ENCODE measurements around the gene PPP4R2.

Gene PPP4R2, protein sequence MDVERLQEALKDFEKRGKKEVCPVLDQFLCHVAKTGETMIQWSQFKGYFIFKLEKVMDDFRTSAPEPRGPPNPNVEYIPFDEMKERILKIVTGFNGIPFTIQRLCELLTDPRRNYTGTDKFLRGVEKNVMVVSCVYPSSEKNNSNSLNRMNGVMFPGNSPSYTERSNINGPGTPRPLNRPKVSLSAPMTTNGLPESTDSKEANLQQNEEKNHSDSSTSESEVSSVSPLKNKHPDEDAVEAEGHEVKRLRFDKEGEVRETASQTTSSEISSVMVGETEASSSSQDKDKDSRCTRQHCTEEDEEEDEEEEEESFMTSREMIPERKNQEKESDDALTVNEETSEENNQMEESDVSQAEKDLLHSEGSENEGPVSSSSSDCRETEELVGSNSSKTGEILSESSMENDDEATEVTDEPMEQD
- total RNA-seq = 119 to 141 reads per million in 2 donors

DNA sequence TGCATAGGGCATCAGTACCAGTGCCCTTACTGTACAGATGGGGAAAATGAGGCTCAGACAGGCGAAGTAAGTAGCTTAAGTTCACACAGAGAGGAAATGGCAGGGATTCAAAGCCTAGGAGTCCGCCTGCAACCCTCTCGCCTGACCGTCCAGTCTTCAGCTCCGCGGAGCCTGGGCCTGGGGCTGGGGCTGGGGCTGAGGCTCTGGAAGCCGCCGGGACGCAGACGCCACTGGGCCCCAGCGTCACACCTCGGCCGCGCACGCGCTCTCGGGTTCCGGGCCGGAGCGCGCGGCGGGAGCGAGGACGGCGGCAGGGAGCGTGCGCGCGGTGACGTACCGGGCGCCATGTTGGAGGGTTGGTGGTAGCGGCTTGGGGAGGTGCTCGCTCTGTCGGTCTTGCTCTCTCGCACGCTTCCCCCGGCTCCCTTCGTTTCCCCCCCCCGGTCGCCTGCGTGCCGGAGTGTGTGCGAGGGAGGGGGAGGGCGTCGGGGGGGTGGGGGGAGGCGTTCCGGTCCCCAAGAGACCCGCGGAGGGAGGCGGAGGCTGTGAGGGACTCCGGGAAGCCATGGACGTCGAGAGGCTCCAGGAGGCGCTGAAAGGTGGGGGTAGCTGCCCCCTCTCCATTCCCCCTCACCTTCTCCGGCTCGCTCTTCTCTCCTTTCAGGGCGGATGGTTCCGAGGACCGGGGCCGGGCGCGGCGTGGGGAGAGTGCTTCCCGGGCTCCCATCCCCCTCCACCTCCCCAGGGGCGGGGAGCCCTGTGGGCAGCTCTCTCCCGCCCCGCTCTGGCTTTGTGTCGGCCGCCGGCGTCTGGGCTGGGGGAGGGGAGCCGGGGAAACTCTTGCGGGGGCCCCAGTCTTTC lies at the start of gene PPP4R2:
Gene PPP4R2 (plus strand): TSS at position 339 of the 861 bp plus-strand sequence. CDS start 227 bp downstream, at position 566.
- DNase-seq = peak; percentile 82 to 97 (median 89)

DNA sequence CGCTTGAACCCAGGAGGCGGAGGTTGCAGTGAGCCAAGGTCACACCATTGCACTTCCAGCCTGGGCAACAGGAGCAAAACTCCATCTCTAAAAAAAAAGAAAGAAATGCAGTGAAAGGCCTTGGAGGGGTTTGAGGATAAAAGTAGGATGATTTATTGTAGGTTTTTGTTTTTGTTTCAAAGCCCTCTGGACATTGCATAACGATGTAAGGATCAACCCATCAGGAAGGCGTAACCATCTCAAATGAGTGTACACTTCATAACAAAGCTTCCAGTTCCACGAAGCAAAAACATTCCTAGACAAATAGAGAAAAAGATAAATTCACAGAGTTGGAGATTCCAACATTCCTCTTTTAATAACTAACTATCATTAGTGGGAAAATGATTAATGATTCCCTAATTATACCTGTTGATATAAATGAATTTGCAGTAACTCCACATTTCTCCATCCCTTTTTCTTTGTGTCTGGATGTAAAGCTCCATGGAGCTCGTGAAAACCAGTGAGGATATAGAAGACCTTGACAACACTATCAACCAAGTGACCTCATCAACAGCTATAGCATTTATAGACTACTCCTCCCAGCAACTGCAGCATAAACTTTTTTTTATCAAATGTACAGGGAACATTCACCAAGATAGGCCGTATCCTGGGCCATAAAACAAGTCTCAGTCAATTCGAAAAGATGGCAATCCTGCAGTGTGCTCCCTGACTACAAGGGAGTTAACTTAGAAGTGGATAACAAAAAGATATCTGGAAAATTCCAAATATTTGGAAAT lies 48.7 kb upstream of the PPP4R2 start:
- DNase-seq = no peak

GRCh38 chr3:72949016-72949415 lies 47.6 kb upstream of the PPP4R2 start:
- no peak for DNase-seq

DNA sequence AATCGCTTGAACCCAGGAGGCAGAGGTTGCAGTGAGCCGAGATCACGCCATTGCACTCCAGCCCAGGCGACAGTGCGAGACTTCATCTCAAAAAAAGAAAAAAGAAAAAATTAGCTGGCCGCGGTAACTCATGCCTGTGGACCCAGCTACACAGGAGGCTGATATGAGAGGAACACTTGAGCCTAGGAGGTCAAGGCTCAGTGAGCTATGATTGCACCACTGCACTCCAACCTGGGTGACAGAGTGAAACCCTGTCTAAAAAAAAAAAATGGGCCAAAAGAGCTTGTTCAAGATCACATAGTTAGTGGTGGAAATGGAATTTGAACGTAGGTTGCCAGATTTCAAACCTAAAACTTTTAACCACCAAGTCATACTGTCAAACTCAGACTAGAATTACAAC lies 46.2 kb upstream of the PPP4R2 start:
- no peak for DNase-seq

- DNase-seq = no peak
These were observed 45.8 kb upstream of the PPP4R2 start for GRCh38 chr3:72950801-72951200.

DNA sequence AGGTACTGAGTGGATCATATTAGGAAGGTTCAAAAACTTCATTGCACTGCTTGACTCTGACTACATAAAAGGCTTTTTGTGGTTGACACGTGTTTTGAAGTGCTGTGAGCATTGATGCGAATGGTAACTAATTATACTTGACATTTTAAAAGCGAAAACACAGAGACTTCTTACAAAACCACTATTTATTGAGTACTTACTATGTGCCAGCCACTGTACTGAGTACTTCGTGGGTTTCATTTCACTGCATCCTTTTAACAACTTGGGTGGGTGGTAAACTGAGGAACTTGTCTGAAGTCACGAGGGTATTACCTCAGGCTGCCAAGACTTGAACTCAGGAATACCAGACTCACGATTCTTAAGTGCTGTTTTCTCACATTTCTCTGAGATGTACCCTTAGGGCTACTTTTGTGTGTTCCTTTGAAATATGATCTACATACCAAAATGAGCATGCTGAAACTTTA lies 45.3 kb upstream of the PPP4R2 start:
- DNase-seq = peak in 1 of 5 experiments; percentile 47

- DNase-seq = no peak
These were observed 43.2 kb upstream of the PPP4R2 start for GRCh38 chr3:72953325-72953956.

- no peak for DNase-seq
These were observed 39.3 kb upstream of the PPP4R2 start for GRCh38 chr3:72957297-72957696.

- no peak for DNase-seq
These were observed 37.3 kb upstream of the PPP4R2 start for GRCh38 chr3:72959336-72959735.

- DNase-seq = peak in 2 of 5 experiments; percentile 13 to 48
These were observed 35.6 kb upstream of the PPP4R2 start for GRCh38 chr3:72960812-72961518.

DNA sequence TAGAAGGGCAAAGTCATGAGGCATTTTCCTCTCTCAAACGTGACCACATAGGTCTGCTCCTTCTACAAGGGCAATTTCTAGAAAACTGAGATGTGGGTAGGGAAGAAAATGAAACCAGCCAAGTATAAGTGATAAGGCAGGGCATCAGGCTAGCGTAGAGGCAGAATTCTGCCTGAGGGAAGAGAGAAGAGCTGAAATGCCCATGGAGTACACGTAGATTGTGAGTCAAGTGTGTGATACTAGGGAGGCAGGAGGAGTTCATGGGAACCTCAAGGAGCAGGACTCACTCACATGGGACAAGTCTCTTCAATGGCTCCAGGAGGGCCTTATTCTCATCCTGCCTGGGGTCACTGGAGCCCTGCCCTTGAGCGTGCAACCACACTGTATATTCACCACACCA lies 34.9 kb upstream of the PPP4R2 start:
- peak in 1 of 5 experiments; percentile 30 for DNase-seq

DNA sequence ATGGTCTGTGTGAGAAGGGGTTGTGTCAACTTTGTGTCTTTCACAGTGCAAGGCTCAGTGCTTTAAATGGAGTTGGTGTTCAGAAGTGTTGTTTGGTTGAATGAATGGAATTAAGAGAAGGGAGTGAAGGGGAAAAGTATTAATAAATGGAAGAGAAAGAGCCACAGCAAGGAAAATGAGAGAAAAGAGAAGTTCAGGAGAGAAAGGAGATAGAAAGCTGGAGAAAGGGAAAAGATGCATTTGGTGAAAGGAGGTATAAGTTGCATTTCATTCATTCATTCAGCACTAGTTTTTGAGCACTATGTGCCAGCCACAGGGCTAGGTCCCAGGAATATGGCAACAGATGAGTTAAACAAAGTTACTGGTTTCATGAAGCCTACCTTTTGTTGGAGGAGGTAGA lies 34.3 kb upstream of the PPP4R2 start:
- no peak for DNase-seq

DNA sequence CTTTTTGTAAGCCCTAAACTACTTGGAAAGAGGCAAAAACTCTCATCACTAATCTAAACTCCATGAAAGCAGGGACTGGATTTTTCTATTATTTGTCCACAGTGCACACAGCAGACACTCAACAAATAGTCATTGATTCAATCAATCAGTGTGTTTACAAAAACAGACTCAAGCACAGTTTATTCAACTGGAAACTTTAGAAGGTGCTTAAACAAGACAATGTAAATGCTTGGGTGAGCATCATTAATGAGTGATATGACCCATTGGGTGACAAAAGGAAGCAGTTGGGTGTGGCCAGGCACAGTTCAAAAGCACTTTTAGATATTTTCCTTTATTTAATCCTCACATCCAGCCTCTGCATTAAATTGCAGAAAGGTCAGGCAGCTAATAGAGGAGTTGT lies 32.0 kb upstream of the PPP4R2 start:
- no peak for DNase-seq

GRCh38 chr3:72968266-72968664 lies 28.3 kb upstream of the PPP4R2 start:
- DNase-seq = no peak

GRCh38 chr3:72969766-72970165 lies 26.8 kb upstream of the PPP4R2 start:
- DNase-seq = no peak

- no peak for DNase-seq
These were observed 25.7 kb upstream of the PPP4R2 start for GRCh38 chr3:72970942-72971341.

- no peak for DNase-seq
These were observed 23.9 kb upstream of the PPP4R2 start for GRCh38 chr3:72972706-72973030.

DNA sequence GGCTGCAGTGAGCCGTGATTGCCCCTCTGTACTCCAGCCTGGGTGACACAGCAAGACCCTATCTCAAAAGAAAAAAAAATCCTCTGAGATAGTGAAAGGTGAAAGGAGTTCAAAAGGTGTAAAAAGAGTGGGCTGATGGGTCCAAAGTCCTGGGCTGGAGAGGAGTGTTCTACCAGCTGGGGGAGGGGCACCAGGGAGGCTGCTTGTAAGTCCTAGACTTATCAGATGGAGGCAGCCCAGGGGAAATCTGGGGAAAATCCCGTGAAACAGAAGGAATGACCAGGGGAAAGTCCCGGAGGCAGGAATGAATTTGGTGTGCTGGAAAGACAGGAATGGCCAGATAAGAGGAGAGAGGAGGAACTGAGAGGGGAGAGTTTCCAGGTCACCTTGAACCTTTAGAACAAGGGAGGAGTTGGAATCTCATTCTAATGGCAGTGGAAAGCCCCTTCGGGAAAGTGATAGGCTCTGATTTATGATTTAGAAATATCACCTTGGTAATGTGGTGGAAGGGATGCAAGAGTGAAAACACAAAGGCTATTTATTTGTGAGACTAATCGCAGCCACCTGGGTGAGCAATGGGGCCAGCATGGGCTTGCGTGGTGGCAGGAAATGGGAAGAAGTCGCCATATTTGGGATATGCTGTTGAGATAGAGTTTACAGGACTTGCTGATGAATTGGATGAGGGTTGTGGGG lies 23.4 kb upstream of the PPP4R2 start:
- no peak for DNase-seq

GRCh38 chr3:72973786-72974185 lies 22.8 kb upstream of the PPP4R2 start:
- no peak for DNase-seq

GRCh38 chr3:72974956-72975355 lies 21.7 kb upstream of the PPP4R2 start:
- no peak for DNase-seq

GRCh38 chr3:72976281-72976741 lies 20.3 kb upstream of the PPP4R2 start:
- no peak for DNase-seq
